Activated gamma-delta T cell (primary cell): ENCODE results near the gene POP7.
"Not testable (repeated sequence)": the region's sequence is repeated elsewhere in the genome, so short reads cannot be mapped to it uniquely, and the experiment has no call there.

ENCODE experiments used
- DNase-seq: peaks from one replicate; lab custom pipeline; 2025; lab: John Stamatoyannopoulos, UW

The POP7 gene

GRCh38 chr7:100723732-100724275 lies 17.9 kb downstream of the POP7 start:
- no peak for DNase-seq

- not testable (repeated sequence) for DNase-seq
Observed at GRCh38 chr7:100724364-100724763, 18.4 kb downstream of the POP7 start.

DNA sequence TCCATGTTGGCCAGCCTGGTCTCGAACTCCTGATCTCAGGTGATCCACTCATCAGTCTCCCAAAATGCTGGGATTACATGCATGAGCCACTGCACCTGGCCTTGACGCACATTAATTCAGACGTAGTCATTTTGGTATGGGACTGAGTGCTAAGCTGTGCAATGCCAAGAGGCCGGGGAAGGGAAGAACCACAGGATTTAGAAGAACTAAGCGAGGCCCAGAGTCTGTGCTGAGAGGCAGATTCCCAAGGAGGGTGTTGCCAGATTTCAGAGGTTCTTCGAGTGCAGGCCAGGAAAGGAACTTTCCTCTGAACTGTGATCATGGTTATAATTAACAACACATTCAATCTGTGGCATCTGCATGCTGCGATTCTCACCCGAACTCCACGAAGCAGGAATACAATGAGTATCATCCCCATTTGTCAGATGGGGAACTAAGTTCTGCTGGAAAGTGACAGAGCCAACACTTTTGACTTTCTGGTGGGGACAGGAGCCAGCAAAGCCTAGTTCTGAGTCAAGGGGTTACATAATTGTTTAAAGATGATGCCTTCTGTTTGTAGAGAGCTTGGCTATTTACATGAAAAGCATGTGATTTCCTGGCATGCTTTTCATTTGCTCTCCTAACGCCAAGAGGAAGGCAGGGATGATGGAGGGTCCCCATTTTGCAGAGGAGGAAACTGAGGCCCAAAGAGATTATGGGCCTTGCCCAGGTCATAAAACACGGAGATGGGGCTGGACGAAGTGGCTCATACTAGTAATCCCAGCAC lies 21.3 kb downstream of the POP7 start:
- no peak for DNase-seq

GRCh38 chr7:100728196-100728595 lies 22.3 kb downstream of the POP7 start:
- no peak for DNase-seq

- DNase-seq, result no peak
Observed at GRCh38 chr7:100730136-100730800, 24.3 kb downstream of the POP7 start.

- no peak for DNase-seq
Observed at GRCh38 chr7:100731937-100732636, 26.2 kb downstream of the POP7 start.

DNA sequence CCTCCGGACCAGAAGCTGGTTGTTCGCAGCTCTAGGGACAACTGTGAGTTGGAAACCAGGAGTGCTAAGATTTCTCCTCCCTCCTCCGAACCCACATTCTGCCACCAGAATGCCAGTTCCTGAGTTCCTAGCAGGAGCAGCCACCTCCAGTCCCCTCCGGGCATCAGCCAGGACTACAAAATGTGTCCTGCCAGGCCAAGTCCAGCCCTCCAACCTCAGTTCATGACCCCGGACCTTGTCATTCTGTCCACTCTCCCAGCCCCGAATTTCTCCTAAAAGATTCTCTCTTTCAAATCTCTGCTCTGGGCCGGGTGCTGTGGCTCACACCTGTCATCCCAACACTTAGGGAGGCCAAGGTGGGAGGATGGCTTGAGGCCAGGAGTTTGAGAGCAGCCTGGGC lies 29.8 kb downstream of the POP7 start:
- DNase-seq, result no peak

GRCh38 chr7:100736671-100737070 lies 30.8 kb downstream of the POP7 start:
- DNase-seq, result no peak

DNA sequence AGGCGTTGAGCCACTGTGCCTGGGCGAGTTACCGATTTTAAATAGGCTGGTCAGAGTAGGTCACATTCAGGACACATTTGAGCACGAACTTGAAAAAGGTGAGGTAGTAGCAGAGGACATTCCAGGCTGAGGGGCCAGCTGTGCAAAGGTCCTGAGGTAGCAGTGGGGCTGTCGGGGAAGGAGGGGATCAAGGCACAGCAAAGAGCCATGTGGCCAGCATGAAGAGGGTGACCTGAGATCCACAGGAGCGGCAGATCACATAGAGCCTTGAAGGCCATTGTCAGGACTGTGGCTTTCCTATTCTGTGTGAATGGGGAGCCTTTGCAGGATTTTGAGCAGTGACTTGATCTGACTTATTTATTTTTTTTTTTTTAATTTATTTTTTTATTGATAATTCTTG lies 34.0 kb downstream of the POP7 start:
- DNase-seq, result no peak

GRCh38 chr7:100744605-100745004 lies 38.7 kb downstream of the POP7 start:
- DNase-seq, result no peak

DNA sequence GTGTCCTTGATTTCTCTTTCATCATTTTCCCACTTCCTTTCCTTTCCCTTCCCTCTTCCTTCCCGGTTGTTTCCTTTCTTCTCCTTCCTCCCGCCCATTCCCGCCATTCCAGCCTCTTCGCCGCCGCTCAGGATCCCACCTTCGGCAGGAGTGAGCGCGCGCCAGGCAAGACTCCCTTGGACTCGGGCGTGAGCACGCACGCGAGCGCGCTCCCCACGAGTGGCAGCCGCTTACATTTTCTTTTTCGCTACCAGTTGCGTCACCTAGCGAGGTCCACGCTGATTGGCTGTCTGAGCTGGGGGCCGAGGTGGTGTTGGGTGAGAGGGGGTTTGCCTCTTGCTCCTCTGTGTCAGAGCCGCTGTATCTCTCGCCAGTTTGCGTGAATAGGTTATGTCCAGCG lies 39.3 kb downstream of the POP7 start:
- DNase-seq, result no peak

DNA sequence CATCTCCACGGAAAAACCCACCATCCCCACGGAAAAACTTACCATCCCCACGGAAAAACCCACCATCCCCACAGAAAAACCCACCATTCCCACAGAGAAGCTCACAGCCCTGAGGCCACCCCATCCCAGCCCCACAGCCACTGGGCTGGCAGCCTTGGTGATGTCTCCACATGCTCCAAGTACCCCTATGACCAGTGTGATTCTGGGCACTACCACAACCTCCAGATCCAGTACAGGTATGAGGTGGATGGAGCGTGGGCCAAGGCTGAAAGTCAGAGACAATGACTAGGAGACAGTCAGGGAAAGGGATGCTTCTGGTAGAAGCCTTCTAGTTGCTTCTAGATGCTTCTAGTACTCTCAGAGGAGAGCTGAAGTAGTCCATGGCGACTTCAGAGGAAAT lies 47.1 kb downstream of the POP7 start:
- DNase-seq, result no peak

DNA sequence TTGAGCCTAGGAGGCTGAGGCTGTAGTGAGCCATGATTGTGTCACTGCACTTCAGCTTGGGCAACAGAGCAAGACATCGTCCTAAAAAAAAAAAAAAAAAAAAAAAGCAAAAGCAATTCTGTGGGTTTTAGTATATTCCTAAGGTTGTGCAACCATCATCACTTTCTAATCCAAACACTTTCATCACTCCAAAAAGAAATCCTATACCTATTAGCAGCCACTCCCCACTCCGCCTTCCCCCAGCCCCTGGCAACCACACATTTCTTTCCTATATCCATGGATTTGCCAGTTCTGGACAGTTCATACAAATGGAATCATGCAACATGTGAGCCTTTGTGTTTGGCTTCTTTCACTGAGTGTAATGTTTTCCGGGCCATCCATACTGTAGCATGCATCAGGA lies 47.8 kb downstream of the POP7 start:
- no peak for DNase-seq
